HepG2 (cell line): ENCODE data around the gene MRPL50. TPM values are rescaled to one million over a fixed set of nuclear protein-coding genes. Genes with fewer than 3 reads are reported as not detected.

Experiments used
- CREB1 ChIP-seq, 2 experiments: fragments of 450-650 bp in 1 of 2; IDR thresholded peaks; 2 replicates each; pipeline ENCODE4 v1.6.1; 2016 to 2017; ENCODE audit warnings: control low read depth in 1 of 2, mild to moderate bottlenecking in 1 of 2, missing compliant biosample characterization in 1 of 2, missing genetic modification characterization in 1 of 2
- DRAP1 ChIP-seq: IDR thresholded peaks from 2 replicates; pipeline ENCODE4 v1.6.1; 2016; ENCODE audit warnings: missing genetic modification reagents, missing compliant biosample characterization
- HNF1A ChIP-seq, 2 experiments: sonication (generic) in 1 of 2; formaldehyde crosslinking in 1 of 2; IDR thresholded peaks; 2 replicates each; pipeline versions ENCODE4 v1.4.0 to v1.6.1; 2016 to 2020; ENCODE audit warnings: borderline replicate concordance in 1 of 2, low read depth in 1 of 2, mild to moderate bottlenecking in 1 of 2, missing genetic modification reagents in 1 of 2
- NFATC3 ChIP-seq: sonication (generic); formaldehyde crosslinking; IDR thresholded peaks from 2 replicates; pipeline ENCODE4 v1.5.1; 2020; ENCODE audit warnings: mild to moderate bottlenecking, missing genetic modification reagents
- REL ChIP-seq: sonication (generic); formaldehyde crosslinking; conservative IDR thresholded peaks from 2 replicates; pipeline ENCODE4 v1.8.0; 2022; ENCODE audit warnings: mild to moderate bottlenecking, missing genetic modification reagents, moderate library complexity
- ZKSCAN1 ChIP-seq: fragments of 150-350 bp; IDR thresholded peaks from 2 replicates; pipeline ENCODE4 v1.6.1; 2014; ENCODE audit warnings: low read length
- ZNF12 ChIP-seq: sonication (generic); formaldehyde crosslinking; IDR thresholded peaks from 2 replicates; pipeline ENCODE4 v1.5.0; 2020; ENCODE audit warnings: missing genetic modification reagents
- polyA plus RNA-seq, 8 experiments: library from polyadenylated mRNA; depleted of rRNA in 3 of 8; stranded (reverse) in 7 of 8; unstranded in 1 of 8; fragments of >200 nt; fragmentation: Illumina TruSeq in 4 of 8; extraction: Trizol in 4 of 8; gene quantifications; 2 replicates each; pipeline versions ENCODE4 v1.2.1 to v1.2.3, GENCODE V29; 2011 to 2016; ENCODE audit warnings: low read depth in 4 of 8, missing spikeins in 1 of 8, mixed read lengths in 1 of 8; ENCODE audit not compliant: insufficient read depth in 1 of 8
- total RNA-seq, 5 experiments: library from RNA; depleted of rRNA; stranded (reverse); fragments of >200 nt; fragmentation: Illumina TruSeq; extraction: Trizol; gene quantifications; 2 replicates each; pipeline ENCODE4 v1.2.3, GENCODE V29; 2016; ENCODE audit warnings: low read depth in 1 of 5
- TF ChIP-seq, protein P1 (sequence below): sonication (generic); formaldehyde crosslinking; IDR thresholded peaks from 2 replicates; pipeline ENCODE4 v1.5.0; 2020; ENCODE audit warnings: mild to moderate bottlenecking, missing genetic modification reagents

The MRPL50 gene
- total and polyA plus RNA-seq, 2 of the 13 experiments (the other 11 are each of a cell fraction or from before 2014, with no cell fraction given): 37.1 to 70.0 TPM

DNA sequence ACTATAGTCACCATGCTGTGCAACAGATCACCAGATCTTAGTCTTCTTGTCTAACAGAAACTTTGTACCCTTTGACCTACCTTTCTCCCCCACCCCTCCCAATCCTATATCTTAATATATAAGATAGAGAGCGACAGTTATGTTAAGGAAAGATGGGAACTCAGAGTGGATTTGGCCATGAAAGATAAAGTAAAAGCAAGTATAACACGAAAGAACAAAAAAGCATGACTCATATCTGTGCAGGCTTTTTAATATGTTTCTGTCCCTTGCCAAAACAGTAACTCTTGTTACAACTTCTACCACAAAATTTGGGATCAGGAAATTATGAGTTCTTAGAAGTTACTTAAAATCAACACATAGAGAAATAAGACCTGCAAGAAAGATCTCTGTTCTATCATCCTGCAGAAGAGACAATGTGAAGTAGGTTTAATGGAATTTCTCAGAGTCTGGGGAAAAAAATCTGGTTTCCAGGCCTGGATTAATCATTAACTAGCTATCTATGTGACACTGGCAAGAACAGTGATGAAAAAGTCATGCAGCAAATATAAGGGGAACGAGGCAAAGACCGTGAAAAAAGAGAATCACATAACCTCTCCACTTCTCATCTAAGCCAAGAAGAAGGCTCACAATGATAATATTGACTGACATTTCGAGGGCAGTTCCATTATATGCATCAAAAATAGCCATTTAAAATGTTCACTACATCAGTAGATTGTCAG, 32.2 kb downstream of the MRPL50 start (continued):
- TF ChIP-seq, protein P1, sequence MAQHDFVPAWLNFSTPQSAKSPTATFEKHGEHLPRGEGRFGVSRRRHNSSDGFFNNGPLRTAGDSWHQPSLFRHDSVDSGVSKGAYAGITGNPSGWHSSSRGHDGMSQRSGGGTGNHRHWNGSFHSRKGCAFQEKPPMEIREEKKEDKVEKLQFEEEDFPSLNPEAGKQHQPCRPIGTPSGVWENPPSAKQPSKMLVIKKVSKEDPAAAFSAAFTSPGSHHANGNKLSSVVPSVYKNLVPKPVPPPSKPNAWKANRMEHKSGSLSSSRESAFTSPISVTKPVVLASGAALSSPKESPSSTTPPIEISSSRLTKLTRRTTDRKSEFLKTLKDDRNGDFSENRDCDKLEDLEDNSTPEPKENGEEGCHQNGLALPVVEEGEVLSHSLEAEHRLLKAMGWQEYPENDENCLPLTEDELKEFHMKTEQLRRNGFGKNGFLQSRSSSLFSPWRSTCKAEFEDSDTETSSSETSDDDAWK: no peak
- 0 out of 2 replicates have a peak, but pooled peaks have one; percentile 68 for TF ChIP-seq ZNF12 (CRISPR knock-in tag)
- no peak for TF ChIP-seq REL (CRISPR knock-in tag)
- no peak for TF ChIP-seq CREB1 (IDR thresholded peaks at IDR 0.05)
- TF ChIP-seq CREB1 (CRISPR knock-in tag; IDR thresholded peaks at IDR 0.05): peak; percentile 59
- no peak for TF ChIP-seq ZKSCAN1
- TF ChIP-seq DRAP1 (CRISPR knock-in tag): peak; percentile 97
- TF ChIP-seq HNF1A (IDR thresholded peaks at IDR 0.05; ENCODE audit: low read depth): peak; percentile 98
- TF ChIP-seq HNF1A (CRISPR knock-in tag; IDR thresholded peaks at IDR 0.05; ENCODE audit: borderline replicate concordance): peak; percentile 98
- TF ChIP-seq NFATC3 (CRISPR knock-in tag): no peak
